Measurements from ENCODE around the gene HNRNPR.
A peak's percentile ranks its signal among the peaks of the same experiment; 100 is the strongest.

The HNRNPR gene

GRCh38 chr1:23357138-23357908, 13.2 kb upstream of the HNRNPR start:
- TF ChIP-seq, protein P1, sequence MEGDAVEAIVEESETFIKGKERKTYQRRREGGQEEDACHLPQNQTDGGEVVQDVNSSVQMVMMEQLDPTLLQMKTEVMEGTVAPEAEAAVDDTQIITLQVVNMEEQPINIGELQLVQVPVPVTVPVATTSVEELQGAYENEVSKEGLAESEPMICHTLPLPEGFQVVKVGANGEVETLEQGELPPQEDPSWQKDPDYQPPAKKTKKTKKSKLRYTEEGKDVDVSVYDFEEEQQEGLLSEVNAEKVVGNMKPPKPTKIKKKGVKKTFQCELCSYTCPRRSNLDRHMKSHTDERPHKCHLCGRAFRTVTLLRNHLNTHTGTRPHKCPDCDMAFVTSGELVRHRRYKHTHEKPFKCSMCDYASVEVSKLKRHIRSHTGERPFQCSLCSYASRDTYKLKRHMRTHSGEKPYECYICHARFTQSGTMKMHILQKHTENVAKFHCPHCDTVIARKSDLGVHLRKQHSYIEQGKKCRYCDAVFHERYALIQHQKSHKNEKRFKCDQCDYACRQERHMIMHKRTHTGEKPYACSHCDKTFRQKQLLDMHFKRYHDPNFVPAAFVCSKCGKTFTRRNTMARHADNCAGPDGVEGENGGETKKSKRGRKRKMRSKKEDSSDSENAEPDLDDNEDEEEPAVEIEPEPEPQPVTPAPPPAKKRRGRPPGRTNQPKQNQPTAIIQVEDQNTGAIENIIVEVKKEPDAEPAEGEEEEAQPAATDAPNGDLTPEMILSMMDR (IDR thresholded peaks at IDR 0.05; ENCODE audit: low read depth, low read length, missing control alignments), result no peak
- no peak overlapping the region for H3K4me3 ChIP-seq (replicated peaks; ENCODE audit: low read depth, low read length)
- no peak for DNase-seq (ENCODE audit: extremely low read depth, low read depth)

DNA sequence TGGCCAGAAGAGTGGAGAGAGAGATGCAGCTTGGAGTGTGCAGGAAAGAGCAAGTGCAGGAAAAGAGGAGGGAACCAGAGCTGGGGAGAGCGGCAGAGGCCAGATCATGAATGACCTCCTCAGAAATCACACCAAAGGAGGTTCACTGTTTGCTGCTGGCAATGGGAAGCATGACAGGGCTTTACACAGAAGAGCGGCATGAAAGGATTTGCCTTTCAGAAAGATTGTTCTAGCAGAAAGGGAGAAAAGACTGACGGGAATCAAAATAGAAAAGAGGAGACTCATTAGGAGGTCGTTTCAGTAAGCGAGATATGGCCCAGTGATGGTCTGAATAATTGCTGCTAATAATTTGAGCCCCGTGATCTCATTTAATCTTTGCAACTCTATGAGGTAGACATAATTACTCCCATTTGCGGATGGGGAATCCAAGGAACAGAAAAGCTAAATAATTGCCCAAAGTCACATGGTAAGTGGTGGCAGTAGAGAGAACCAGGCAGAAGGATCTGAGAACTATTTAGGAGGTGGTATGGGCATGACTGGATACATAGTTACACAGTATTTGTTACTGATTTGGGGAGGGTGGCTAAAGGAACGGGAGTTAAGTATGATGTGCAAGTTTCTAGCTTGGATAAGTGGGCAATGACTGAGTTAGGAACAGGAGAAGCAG, 12.5 kb upstream of the HNRNPR start:
- TF ChIP-seq, protein P1 (IDR thresholded peaks at IDR 0.05; ENCODE audit: low read depth, low read length, missing control alignments), result no peak
- no peak for DNase-seq (ENCODE audit: extremely low read depth, low read depth)
- no peak overlapping the region for H3K4me3 ChIP-seq (replicated peaks; ENCODE audit: low read depth, low read length)

GRCh38 chr1:23354245-23354644, 10.2 kb upstream of the HNRNPR start:
- no peak overlapping the region for H3K4me3 ChIP-seq (replicated peaks; ENCODE audit: low read depth, low read length)
- TF ChIP-seq, protein P1 (IDR thresholded peaks at IDR 0.05; ENCODE audit: low read depth, low read length, missing control alignments), result peak; percentile 4
- no peak for DNase-seq (ENCODE audit: extremely low read depth, low read depth)

GRCh38 chr1:23352096-23352695, 8.1 kb upstream of the HNRNPR start:
- TF ChIP-seq, protein P1 (IDR thresholded peaks at IDR 0.05; ENCODE audit: low read depth, low read length, missing control alignments), result no peak
- H3K4me3 ChIP-seq (replicated peaks; ENCODE audit: low read depth, low read length), result no peak overlapping the region
- no peak for DNase-seq (ENCODE audit: extremely low read depth, low read depth)

- H3K4me3 ChIP-seq (replicated peaks; ENCODE audit: low read depth, low read length), result no peak overlapping the region
- TF ChIP-seq, protein P1 (IDR thresholded peaks at IDR 0.05; ENCODE audit: low read depth, low read length, missing control alignments), result no peak
- DNase-seq (ENCODE audit: extremely low read depth, low read depth), result no peak
Observed at GRCh38 chr1:23345920-23346319, 1.8 kb upstream of the HNRNPR start.

GRCh38 chr1:23344987-23345472, 946 bp upstream of the HNRNPR start:
- no peak for DNase-seq (ENCODE audit: extremely low read depth, low read depth)
- TF ChIP-seq, protein P1 (IDR thresholded peaks at IDR 0.05; ENCODE audit: low read depth, low read length, missing control alignments), result no peak
- H3K4me3 ChIP-seq (replicated peaks; ENCODE audit: low read depth, low read length), result peak overlapping the region; percentile 83

Data from HFF-Myc (cell line).